GM18505 (cell line): ENCODE data around the gene DUSP9.
A peak's percentile ranks its signal among the peaks of the same experiment; 100 is the strongest.
"Not testable (repeated sequence)": the region's sequence is repeated elsewhere in the genome, so short reads cannot be mapped to it uniquely, and the experiment has no call there.

Source experiments
- ATAC-seq: cut with Tn5 transposase; IDR thresholded peaks from one replicate; pipeline ENCODE4 v1.9.1; 2021; ENCODE audit not compliant: unreplicated experiment
- POLR2A ChIP-seq: IDR thresholded peaks from 4 replicates; pipeline ENCODE4 v1.6.1; 2011; ENCODE audit warnings: borderline replicate concordance; ENCODE audit not compliant: insufficient read depth, insufficient read length; ENCODE audit errors: extremely low read depth

The DUSP9 gene, protein sequence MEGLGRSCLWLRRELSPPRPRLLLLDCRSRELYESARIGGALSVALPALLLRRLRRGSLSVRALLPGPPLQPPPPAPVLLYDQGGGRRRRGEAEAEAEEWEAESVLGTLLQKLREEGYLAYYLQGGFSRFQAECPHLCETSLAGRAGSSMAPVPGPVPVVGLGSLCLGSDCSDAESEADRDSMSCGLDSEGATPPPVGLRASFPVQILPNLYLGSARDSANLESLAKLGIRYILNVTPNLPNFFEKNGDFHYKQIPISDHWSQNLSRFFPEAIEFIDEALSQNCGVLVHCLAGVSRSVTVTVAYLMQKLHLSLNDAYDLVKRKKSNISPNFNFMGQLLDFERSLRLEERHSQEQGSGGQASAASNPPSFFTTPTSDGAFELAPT

GRCh38 chrX:153646620-153647373 lies at the start of gene DUSP9:
Gene DUSP9 (plus strand): TSS chrX:153647203. CDS start chrX:153647954, 751 bp downstream.
- no peak for TF ChIP-seq POLR2A
- ATAC-seq, result no peak

DNA sequence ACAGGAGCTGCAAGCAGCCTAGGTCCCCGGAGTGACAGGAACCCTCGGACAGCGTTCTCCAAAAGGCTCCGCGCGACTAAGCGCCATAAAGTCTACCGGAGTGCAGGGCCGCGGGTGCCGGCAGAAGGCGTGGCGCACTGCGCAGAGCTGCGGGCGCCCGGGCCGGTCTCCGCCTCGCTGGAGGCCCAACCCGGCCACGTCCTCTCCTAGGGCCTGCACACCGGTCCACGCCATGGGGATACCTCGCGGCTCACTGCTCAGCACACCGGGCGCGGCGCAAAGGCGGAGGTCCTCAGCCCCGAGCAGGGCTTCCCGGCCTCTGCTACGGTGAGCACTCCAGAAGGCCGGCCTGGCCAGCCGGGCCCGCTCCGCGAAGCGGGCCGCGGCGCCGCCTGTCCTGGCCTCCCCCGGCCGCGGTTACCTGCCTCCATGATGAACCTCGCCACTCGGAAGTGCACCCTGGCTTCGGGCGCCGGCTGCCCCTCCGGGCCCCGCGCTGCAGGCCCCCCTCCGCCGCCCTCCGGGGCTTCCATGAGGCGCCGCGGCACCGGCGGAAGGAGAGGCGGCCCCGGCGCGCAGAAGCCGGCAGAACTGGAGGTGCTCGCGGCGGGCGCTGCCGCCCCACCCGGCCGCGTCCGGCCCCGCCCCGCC lies 48.3 kb upstream of the DUSP9 start, which contains the start of gene CCNQ:
Gene CCNQ (minus strand): TSS at position 599 of the 651 bp plus-strand sequence. CDS start 66 bp downstream, at position 533.
- ATAC-seq, result peak; percentile 50
- peak; percentile 68 for TF ChIP-seq POLR2A

GRCh38 chrX:153599192-153600031 lies 47.6 kb upstream of the DUSP9 start:
- ATAC-seq, result peak; percentile 82
- no peak for TF ChIP-seq POLR2A

GRCh38 chrX:153600032-153600373 lies 47.0 kb upstream of the DUSP9 start:
- no peak for ATAC-seq
- no peak for TF ChIP-seq POLR2A

DNA sequence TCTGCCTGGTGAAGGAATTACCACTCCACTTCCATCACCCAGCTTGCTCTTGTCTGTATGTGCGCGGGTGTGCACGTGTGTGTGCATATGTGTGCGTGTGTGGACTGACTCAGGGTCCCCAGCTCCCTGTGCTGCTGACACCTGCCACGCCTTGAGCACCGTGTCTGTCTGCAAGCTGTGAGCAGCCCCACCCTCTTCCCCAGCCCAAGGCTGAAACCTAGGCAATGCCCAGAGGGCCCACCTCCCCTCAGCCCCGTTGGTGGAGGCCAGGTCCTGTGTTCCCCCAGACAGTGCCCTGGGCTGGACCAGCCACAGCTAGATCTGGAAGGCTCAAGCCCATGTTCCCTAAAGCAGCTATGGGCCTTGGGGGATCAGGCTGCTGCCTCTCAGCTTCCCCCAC lies 46.1 kb upstream of the DUSP9 start:
- no peak for ATAC-seq
- TF ChIP-seq POLR2A, result no peak

DNA sequence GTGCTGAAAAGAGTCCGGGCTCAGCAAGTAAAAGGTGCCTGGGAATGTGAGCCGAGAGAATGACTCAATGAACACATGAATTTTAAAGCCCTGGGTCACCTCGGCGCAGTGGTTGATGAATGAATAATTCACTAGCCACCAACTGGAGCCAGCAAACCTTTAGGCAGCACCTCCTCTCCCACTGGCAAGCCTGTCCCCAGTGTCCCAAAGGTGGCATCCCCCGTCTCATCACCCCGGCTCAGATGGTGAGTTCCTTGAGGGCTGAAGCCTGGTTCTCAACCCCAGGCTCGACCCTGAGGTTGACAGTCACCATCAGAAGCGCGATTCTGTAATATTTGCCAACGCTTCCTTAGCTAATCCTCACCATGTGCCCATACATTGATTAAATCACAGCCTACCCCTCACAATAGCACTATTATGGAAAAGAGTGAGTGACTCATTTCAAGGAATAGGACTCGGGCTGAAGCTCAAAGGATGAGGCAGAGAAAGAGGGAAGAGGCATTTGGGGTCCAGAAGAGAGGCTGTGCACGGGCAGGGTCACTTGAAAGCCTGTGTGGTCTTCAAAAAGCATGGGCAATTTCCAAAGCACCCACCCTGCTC lies 45.4 kb upstream of the DUSP9 start:
- no peak for TF ChIP-seq POLR2A
- no peak for ATAC-seq

DNA sequence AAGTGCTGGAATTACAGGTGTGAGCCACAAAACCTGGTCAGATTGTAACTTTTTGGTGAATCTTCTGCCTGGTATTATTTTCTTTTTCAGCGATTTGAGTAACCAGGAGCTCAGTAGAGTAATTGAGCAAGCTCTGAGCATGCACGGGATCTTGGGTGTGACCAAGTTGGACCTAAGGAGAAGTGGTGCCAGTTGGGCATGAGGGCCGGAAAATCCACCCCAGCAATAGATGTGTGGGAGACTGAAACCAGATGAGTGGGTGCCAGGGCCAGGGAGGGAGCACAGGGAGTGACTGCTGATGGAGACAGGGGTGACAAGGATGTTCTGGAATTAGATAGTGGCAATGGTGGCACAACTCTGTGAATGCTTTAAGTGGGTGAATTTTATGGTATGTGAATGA lies 44.4 kb upstream of the DUSP9 start:
- no peak for TF ChIP-seq POLR2A
- no peak for ATAC-seq

GRCh38 chrX:153603131-153603656 lies 43.8 kb upstream of the DUSP9 start:
- ATAC-seq, result no peak
- TF ChIP-seq POLR2A, result no peak

DNA sequence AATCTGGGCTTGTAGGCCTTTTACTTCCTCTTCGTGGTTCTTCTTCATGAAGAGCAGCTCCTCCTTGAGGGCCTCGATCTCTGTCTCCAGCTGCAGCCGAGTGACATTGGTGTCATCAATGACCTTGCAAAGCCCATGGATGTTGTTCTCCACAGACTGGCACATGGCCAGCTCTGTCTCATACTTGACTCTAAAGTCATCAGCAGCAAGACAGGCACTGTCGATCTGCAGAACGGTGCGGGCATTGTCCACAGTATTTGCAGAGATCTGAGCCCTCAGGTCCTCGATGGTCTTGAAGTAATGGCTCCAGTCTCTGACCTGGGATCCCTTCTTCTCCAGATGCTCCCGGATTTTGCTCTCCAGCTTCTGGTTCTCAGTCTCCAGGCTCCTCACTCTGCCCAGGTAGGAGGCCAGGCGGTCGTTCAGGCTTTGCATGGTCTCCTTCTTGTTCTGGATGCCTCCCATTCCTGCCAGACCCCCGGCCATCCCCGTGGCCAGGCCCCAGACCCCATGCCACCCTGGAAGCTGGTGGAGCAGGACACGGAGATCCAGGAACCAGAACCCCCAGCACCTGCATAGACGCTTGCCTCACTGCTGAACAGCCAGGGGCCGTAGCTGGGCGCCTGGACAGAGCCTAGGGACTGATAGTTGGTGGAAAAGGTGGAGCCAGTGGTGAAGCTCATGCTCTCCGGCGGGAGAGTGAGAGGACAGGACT lies 42.2 kb upstream of the DUSP9 start:
- ATAC-seq, result not testable (repeated sequence)

- TF ChIP-seq POLR2A, result no peak
- ATAC-seq, result no peak
Observed at GRCh38 chrX:153606503-153606902, 40.5 kb upstream of the DUSP9 start.

DNA sequence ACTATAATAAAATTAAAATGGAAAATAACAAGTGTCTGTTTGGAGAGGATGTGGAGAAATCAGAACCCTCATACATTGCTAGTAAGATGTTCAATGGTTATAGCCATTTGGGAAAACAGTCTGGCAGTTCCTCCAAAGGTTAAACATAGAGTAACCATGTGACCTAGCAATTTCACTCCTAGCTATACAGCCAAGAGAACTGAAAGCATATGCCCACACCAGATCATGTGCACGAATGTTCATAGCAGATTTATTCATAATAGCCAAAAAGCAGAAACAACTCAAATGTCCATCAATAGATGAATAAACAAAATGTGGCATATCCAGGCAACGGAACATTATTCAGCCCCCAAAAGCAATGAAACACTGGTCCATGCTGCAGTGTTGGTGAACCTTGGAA lies 38.6 kb upstream of the DUSP9 start:
- no peak for TF ChIP-seq POLR2A
- ATAC-seq, result no peak

GRCh38 chrX:153608806-153609205 lies 38.2 kb upstream of the DUSP9 start:
- no peak for TF ChIP-seq POLR2A
- no peak for ATAC-seq
